ENCODE results near the gene ACSL5.
A peak's percentile ranks its signal among the peaks of the same experiment; 100 is the strongest.
"Not testable (repeated sequence)": the region's sequence is repeated elsewhere in the genome, so short reads cannot be mapped to it uniquely, and the experiment has no call there.

The ACSL5 gene

DNA sequence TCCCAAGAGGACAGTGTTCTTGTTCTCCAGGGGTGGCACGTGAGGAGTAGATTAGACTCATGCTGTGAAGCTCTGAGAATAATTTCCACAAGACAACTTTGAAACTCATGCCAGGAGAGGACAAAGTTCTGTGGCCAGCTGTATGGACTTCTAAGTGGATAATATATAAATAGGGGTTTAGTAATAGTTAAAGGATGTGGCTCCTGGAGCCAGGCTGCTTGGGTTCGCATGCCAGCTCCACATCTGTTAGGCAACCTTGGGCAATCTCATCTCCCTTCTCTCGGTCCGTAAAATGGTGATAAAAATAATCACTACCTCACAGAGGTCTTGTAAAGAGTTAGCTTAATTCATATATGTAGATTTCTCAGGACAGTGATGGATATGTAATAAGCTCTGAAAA, 35.8 kb downstream of the ACSL5 start:
- DNase-seq (ENCODE audit: low spot score), result no peak

DNA sequence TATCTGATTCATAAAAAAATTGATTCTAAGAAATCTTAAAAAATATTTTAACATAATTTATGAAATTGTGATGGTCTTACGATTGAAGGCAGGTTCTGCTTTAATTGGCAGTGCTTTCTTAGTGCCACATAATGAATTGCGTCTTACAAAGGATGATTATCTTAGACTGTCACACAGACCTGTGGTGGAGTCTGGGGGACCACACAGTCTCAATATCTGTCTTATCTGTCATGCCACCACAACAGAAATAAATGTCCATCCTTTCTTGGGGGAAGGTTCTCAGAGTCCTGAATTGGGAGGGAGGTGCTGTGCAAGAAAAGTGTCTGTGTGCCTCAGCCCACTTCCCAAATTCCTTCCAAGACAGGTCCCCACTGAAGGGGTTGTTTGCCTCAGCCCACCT, 38.8 kb downstream of the ACSL5 start:
- no peak for DNase-seq (ENCODE audit: low spot score)

DNA sequence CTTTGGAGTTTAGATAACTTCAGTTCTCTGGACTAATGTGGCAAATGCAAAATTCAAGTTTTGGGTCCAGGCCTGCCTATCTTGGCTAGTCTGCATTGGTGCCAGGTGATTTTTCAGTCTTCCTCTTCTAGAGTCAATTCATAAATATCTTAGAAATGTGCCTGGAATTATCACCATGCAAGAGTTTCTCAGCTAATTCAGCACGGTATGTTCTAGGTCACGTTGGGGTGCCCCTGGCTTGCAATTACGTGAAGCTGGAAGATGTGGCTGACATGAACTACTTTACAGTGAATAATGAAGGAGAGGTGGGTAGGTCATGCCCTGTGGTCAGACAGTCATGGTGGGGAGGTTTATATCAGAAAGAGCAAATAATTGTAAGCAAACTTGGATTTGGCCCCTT, 47.8 kb downstream of the ACSL5 start:
- DNase-seq (ENCODE audit: low spot score), result no peak

DNA sequence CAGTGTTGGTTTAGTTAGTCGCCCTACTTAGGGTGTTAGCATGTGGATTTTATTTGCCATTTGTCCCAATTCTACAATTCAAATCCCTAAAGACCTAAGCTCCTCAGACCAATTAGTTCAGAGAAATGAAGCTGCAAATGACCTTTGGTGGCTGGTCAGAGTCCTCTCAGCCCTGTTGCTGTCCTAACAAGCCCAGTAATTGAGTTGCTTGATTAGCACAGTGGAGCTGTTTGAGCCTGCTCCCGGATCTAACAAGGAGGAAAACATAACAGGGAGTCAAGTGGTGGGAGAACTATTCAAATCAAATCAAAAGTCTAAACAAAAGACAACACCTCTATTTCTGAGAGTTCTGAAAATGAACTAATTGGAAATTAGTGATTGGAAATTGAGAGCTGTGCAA, 50.7 kb downstream of the ACSL5 start:
- no peak for DNase-seq (ENCODE audit: low spot score)

DNA sequence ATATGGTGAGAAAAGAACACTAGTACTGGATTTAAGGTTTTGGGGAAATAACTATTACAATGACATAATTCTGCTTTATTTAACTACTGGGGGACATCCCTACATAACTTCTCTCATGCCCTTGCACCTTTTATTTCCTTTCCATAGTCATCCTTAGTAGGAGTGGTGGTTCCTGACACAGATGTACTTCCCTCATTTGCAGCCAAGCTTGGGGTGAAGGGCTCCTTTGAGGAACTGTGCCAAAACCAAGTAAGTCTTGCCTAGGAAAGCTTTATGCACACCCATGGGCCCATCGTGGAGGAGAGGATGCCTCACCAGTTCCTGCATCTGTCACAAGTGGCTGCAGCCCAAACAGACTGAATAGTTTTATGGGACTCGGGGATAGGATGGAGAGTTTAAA, 52.2 kb downstream of the ACSL5 start:
- DNase-seq (ENCODE audit: low spot score), result no peak

DNA sequence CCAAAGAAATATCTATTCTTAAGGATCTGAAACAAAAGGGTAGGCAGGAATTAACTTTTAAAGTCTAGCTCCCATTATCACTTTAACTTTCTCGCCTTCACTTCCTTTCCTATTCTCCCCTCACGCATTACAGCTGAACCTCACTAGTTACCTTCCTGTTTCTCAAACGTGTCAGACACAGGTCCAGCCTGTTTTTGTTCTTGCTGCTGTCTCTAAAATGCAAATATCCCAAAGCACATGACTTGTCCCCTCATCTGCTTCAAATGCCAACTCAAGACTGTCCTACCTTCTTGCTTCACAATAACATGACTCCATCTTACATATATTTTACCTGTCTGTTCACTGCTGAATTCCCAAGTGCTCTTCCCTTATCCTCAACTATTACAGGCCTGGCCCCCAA, 55.2 kb downstream of the ACSL5 start:
- no peak for DNase-seq (ENCODE audit: low spot score)

DNA sequence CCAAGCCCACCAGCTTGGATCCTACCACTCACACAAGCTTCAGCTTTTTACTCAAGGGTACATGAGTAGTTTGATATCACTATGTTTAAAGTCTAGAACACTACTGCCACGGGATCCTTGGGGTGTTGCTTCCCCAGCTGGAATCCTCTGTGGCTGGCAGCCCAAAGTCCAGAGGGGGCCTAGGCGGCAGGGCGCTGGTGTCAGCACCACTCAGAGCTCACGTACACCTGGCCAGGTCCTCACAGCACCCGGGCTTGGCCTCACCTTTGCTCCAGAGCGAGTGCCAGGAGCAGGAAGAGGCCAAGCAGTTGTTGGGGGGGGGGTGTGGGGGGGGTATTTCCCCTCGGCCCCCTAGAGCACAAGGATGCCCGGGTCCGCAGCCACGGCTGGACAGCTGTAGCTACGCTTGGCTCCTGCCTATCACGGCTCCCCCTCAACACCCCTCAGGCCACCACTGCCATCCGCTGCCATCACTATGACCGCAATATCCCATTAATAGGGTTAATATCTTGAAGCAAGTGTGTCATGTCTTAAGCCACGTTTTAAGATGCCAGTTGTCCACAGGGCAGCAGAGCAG, 55.8 kb downstream of the ACSL5 start:
- no peak for DNase-seq (ENCODE audit: low spot score)

DNA sequence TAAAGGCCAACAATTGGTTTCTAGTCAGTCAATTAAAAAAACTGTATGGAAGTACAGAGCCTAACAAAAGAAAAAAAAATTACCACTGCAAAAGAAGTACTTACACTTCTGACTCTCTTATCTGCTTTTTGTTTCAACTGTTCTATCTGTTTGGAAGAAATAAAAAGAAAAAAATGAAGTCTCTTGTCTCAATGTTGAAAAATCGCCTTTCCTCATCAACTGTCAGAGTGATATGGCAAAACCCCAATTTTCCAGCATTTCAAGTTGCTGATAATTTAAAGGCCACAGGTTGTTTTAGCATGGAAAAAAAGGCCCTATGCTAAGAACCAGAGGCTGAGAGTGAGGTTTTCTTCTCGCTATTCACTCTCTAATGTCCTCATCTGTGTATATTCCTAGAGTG, 59.2 kb downstream of the ACSL5 start:
- no peak for DNase-seq (ENCODE audit: low spot score)

DNA sequence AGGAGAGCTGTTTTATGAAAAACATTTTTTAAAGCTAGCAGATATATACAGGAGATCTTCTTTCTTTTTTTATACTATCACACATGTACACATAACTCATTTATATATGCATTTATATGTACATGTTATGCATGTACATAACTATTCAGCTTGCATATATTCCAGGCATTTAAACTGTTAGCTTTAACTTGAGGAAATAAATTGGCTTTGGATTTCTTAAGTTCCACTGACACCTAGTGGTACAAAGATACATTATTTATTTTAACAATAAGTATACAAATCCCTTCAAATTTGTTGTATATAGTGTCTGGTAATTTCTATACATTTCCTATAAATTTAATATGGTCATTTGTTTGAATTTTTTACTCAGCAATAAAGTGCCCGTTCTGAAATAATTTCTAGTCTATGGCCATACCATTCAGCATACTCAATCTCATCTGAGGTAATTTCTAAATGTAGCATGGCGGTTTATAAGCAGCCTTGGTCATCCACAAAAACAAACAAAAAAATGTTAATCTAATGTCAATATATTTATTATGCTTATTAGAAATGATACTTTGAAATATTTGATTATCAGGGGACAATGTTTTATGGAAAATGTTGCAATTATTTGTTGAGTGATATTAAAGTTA, 61.2 kb downstream of the ACSL5 start:
- no peak for DNase-seq (ENCODE audit: low spot score)

DNA sequence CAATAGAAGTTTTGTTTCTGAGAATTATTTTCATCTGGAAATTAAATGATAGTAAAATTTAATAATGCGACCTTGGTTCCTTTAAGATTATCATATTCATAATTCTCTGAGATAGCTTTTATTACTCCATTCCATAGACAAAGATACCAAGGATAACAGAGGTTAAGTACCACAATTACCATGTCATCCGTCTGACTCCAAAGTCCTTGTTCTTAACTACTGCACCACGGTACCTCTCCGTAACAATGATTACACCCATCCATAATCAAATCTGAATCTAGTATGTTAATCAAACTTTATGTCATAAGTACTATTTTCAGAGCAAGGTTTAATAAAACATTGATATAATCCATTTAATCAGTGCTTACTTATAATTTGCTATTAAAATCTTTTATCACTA, 64.4 kb downstream of the ACSL5 start:
- DNase-seq (ENCODE audit: low spot score), result no peak

DNA sequence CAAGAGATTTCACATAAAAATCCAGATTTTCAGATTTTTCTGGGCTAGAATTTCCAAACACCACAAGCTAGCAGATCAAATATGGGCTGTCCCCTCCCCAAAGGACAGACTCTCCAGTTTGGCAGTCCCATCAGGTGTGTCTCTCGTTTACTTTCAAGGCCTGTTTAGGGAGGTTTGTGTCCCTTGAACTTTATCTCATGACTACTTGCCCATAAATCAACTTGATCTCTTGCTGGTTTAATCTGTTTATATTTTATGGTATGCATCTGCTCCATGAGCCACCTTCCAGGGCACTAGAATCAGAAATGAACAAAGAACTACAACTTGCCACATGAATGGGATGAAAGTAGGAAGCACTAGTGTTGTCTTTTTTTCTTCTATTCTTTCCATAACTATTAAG, 67.6 kb downstream of the ACSL5 start:
- DNase-seq (ENCODE audit: low spot score), result no peak

DNA sequence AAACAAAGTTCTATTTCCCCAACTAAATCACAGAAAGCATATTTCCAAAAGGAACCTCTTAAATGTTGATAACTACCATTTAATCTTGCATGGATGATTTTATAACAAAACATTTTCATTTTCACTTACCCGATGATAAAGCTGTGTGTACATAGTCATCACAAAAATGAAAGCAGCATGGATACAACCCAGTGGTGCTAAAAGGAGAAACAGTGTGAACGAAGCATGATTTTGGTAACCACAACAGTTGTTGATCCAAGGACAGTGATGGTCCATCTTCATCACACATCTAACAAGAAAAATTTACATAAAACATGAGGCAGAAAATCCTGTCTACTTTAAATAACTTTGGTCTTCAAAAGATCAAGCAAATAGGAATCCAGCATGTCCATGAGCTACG, 68.1 kb downstream of the ACSL5 start:
- no peak for DNase-seq (ENCODE audit: low spot score)

DNA sequence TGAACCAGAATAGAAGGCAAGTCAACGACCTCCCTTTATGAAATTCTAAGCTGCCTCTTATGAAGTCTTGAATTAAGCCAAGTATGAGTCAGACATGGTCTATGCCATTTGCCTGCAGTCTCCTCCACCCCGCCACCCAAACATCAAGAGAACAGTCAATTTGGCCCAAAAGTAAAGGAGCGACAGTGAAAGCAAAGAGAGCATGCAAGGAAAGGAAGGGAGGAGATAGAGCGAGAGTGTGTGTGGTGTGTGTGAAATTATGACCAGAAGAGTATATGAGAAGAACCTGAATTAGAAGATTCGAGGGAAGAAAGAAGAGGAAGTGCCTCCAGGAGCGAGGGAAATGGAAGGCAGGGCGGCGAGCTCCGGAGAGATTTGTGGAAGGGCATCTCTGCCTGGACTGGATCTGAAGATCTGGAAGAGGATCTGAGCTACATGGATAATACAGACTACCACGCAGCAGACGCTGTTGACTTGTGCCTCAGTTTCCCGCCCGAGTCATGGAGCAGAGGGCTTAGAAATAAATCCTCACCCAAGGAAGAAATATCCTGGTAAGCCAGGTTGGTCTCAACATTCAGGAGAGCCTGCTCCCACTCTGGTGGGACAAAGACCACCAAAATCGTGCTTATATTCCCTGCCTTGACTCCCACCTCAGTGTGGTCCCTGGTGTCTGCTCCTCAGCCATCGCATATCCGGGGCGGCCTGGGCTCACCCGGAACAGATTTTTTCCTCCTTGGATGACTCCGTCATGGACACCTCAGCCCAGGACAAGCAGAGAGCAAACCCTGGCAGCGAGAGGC, 72.3 kb downstream of the ACSL5 start:
- no peak for DNase-seq (ENCODE audit: low spot score)

DNA sequence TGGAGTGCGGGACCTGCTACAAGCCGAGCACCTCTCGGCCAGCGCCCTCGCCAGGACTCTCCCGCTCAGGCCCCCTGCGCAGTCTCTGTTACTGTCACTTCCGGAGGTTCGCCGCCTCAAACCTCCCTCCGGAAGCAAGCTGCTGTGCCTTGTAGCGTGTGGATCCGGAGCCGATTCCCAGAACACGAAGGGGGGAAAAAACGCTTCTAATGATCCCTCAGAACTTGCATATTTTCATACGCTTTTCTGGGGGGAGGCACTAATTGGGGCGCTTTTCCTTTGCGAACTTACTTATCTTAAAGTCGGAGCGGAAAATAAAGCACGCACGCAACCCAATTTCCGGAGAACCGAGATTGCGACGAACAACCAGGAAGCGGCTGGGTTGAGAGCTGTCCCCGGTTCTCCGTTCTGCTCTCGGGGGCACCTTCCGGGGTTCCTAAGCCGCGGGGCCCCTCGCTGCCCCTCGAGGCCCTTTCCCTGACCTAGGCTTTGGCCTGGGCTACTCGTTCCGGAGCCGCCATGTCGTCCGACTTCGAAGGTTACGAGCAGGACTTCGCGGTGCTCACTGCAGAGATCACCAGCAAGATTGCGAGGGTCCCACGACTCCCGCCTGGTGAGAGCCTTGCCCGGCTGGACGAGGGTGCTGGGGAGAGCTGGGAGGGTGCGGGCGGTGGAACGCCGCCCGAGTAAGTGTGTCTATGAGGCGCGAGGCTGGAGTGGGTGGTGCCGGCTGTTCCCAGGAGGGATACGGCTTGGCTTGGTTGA, 73.1 kb downstream of the ACSL5 start, which contains the start of the genes VTI1A and ZDHHC6:
Gene VTI1A, plus strand, starts transcription at position 361 of the 765 bp plus-strand sequence. Its CDS starts 159 bp downstream, at position 520.
Gene ZDHHC6, minus strand, starts transcription at position 60 of the 765 bp plus-strand sequence. CDS start 1,478 bp downstream, outside the sequence.
- peak; percentile 82 for DNase-seq (ENCODE audit: low spot score)

DNA sequence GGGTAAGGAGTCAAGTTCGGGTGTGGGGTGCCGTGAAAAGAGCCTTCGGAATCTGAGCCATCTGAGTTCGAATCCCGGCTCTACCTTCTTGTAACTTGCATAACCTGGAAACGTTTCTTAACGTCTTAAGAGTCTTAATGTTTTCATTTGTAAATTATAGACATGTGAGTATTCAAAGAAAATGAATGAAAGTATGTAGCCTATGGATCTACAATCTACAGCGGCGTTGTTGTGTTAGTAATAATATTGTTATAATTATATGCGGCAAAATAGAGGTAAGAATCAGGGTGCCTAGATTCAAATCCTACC, 73.7 kb downstream of the ACSL5 start:
- no peak for DNase-seq (ENCODE audit: low spot score)

DNA sequence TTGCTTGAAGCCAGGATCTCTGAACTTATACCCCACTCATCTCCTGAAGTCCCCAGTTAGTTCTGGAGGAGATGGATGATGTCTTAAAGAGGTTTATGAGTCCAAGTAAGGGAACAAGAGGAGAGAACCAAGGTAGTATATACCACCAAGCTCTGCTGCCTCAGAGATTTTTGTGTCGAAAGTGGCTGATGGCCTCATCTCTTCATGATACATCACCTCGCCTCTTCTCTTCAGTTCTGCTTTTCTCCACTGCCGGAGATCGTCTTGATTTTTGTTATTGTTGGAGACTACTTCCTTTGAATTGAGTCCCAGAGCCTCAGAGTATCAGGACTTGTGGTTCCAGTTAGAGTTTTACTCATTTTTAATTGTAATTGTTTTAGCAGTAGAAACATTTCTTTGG, 75.0 kb downstream of the ACSL5 start:
- DNase-seq (ENCODE audit: low spot score), result no peak

DNA sequence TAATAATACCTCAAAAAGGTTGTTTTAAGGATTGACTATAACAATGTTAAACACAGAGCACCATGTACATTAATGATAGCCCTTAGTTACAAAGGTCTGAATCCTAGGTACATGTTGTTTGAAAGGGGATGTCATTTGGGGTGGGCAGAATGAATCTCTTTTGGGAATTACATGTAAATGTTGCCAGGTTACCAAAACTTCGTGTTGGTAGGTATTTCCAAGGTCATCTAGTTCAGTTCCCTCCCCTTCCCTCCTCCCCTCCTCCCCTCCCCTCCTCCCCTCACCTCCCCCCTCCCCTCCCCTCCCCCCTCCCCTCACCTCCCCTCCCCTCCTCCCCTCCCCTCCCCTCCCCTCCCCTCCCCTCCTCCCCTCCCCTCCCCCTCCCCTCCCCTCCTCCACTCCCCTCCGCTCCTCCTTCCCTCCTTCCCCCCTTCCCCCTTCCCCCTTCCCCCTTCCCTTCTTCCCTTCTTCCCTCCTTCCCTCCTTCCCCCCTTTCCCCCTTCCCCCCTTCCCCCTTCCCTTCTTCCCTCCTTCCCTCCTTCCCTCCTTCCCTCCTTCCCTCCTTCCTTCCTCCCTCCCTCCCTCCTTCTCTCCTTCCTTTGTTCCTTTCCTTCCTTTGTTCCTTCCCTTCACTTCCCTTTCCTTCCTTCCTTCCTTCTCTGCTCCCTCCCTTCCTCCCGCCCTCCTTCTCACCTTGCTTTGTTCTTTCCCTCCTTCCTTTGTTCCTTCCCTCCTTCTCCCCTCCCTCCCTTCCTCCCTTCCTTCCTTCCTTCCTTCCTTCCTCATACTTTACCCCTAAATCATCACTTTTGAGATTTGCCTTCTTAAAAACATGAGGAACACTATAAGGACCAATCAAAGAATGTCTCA, 81.2 kb downstream of the ACSL5 start:
- no peak for DNase-seq (ENCODE audit: low spot score)

DNA sequence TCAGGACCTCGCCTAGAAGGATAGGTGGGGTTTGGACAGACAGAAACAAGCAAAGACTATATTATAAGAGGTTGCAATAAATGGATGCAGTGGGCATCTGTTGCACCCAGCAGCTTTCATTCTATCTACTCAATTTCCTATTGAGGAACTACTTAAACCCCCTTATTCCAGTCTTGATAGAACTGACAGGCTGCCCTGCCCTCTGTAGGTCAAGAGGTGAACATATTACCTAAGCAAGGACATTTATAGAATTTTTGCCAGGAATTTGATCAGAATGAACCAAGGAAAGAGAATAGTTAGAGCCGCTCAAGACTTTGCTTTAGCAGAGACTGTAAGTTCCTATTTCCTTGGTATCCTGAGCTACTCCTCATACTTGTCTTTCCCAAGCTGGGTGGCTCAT, 82.6 kb downstream of the ACSL5 start:
- no peak for DNase-seq (ENCODE audit: low spot score)

DNA sequence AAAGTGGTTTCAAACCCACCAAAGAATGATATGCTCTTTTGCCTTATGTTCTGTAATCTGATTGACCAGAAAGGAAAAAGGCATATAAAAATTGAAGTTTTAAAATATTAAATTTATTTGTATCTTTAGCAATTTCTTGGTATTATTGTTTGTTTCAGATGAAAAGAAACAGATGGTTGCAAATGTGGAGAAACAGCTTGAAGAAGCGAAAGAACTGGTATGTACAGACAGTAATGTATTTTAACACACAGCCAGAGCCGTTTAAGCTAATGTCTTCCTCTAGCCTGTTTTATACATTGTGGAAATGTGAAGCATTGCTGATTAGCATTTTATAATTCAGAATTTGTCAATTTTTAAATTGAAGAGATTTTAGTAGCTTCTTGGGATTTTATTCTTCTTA, 86.5 kb downstream of the ACSL5 start:
- DNase-seq (ENCODE audit: low spot score), result no peak

DNA sequence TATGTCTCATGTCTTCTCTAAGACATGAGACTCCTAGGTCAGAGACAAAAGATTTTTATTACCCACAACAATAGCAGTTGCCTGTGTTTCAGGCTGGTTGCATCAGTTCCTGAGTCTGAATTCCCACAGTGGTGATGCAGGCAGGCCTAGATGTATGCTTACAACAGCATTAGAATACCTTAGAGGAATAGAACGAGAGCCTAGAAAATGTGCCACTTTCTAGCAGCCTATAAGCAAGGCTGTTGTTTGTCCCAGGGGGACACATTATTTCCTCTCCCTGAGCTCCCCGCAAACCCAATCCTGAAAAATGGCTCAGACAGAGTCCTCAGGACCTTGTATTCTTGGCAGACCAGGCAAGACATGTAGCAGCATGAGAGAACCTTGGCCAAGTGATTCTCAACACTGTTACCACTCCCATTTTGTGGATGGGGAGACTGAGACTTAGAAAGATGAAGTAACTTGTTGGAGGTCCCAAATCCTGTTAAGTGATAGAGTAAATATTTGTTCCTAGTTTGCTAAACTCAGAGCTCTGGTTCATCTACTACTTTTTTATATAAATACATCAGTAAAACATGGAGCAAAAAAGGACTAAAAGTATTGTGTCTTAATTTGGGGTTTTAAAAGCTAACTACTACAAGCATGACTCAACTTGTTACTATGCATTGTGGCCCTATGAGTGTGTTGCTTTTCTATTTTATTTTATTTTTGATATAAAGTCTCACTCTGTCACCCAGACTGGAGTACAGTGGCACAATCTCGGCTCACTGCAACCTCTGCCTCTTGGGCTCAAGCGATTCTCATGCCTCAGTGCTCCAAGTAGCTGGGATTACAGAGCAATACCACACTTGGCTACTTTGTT, 87.3 kb downstream of the ACSL5 start:
- no peak for DNase-seq (ENCODE audit: low spot score)

DNA sequence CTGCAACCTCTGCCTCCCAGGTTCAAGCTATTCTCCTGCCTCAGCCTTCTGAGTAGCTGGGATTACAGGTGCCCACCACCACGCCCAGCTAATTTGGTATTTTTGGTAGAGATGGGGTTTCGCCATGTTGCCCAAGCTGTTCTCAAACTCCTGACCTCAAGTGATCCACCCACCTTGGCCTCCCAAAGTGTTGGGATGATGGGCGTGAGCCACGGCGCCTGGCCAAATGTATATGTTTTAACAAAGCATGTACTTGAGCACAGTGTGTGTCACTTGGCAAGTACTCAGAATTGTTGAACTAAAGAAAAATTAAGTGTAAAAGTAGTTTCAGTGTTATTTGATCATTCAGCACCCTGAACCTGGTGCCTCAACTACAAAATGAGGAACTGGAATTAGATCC, 90.2 kb downstream of the ACSL5 start:
- not testable (repeated sequence) for DNase-seq (ENCODE audit: low spot score)
